Measurements from ENCODE around the gene ADSS1. TPM values are rescaled to one million over a fixed set of nuclear protein-coding genes. Genes with fewer than 3 reads are reported as not detected.

ADSS1 gene
- total and polyA plus RNA-seq, 2 donors, result 5.4 to 8.4 TPM

DNA sequence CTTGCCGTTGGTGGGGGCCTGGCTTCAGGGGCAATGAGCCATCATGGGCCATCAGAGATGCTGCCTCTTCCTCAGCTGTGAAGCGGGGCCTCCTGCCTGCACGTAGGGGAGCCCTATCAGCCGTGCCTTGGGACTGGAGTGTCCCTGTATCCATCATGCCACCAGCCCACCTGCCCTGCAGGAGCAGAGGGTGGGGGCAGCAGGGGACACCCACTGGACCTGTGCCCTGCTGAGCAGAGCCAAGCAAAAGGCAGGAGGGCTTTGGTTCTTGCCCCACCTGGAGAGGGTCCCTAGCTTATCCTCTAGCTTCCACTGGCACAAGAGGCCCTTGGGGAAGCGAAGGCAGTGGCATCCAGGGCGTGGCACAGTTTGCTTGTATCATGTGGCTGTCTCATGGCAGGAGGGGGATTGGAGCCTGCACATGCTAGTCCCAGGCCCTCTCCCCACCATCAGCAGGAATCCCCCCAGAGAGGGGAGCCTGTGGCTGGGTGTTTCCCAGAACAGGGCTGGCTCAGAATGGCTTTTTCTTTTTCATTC lies 10.1 kb downstream of the ADSS1 start:
- H3K4me1 ChIP-seq (ENCODE audit: insufficient read depth), result peaks cover 6% of the 10 kb centered on the region
- no peak overlapping the region for H3K27ac ChIP-seq (ENCODE audit: low read depth)
- WGBS, result 88% methylated on average over 6 of the region's 6 CpGs

DNA sequence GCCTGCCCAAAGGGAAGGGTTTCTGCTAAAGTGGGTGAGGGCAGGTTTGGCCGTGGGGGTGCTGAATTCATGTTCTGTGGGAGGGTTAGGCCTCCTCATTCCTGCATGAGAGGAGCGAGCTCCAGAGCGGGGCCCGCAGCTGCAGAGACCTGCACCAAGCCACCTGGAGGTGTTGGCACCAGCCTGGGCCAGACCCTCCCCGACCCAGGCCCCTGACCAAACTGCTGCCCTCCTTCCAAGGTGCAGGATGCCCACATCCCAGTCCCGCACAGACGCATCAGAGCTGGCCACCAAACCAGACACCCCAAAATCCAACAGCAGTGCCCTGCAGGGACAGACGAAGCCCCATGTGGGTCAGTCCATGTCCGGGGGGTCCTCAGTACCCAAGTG lies 10.6 kb downstream of the ADSS1 start:
- no peak overlapping the region for H3K27ac ChIP-seq (ENCODE audit: low read depth)
- 95% methylated on average over 9 of the region's 9 CpGs for WGBS
- peaks cover 6% of the 10 kb centered on the region for H3K4me1 ChIP-seq (ENCODE audit: insufficient read depth)
- H3K4me3 ChIP-seq (ENCODE audit: low read depth, low read length), result no peak overlapping the region
- H3K36me3 ChIP-seq (ENCODE audit: insufficient read depth), result no peaks in the 10 kb centered on the region
- DNase-seq (ENCODE audit: extremely low spot score), result no peak

More for the DNA sequence above, 10.1 kb downstream of the ADSS1 start:
- Histone ChIP-seq H3K4me3 (ENCODE audit: low read depth, low read length) (no peak overlapping the region), H3K36me3 (ENCODE audit: insufficient read depth) (no peaks in the 10 kb centered on the region)
- DNase-seq (ENCODE audit: extremely low spot score), result no peak

DNA sequence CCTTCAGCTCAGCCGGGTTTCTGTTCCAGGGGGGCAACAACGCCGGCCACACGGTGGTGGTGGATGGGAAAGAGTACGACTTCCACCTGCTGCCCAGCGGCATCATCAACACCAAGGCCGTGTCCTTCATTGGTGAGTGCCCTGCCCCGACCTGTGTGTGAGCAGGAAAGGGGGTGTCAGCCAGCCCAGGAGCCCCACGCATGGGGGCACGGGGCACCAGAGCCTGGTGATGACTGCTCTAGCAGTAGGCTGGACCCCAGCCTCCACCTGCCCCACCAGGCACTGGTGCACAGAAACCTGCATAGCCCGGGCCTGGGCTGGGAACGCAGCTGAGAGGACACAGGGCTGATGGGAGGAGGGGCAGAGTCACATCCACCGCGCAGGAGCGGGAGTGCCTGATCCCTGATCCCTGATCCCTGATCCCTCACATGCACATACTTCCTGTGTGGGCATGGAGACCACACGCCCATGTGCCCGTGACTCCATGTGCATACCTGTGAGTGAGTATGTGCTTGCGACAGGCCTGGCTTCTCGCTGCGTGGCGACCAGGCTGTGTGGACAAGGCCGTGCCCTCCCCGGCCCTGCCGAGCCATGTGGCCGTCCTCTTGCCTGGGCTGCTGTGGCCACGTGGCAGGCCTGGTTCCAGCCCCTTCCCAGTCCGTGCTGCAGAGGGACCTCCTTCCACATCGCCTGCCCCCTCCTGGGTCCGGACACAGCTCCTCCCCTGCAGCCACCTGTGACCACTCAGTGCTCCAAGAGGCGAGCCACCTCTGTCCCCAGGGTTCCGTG lies 11.2 kb downstream of the ADSS1 start:
- Histone ChIP-seq H3K27ac (ENCODE audit: low read depth) (peak overlapping the region; percentile 87), H3K36me3 (ENCODE audit: insufficient read depth) (no peaks in the 10 kb centered on the region), H3K4me3 (ENCODE audit: low read depth, low read length) (no peak overlapping the region), H3K4me1 (ENCODE audit: insufficient read depth) (peaks cover 6% of the 10 kb centered on the region)
- DNase-seq (ENCODE audit: extremely low spot score), result no peak
- 82% methylated on average over 31 of the region's 31 CpGs for WGBS

GRCh38 chr14:104735830-104736642 lies 12.0 kb downstream of the ADSS1 start:
- Histone ChIP-seq H3K27ac (ENCODE audit: low read depth) (peak overlapping the region; percentile 87), H3K4me1 (ENCODE audit: insufficient read depth) (peaks cover 6% of the 10 kb centered on the region), H3K36me3 (ENCODE audit: insufficient read depth) (no peaks in the 10 kb centered on the region), H3K4me3 (ENCODE audit: low read depth, low read length) (no peak overlapping the region)
- no peak for DNase-seq (ENCODE audit: extremely low spot score)
- WGBS, result 42% methylated on average over 26 of the region's 26 CpGs

DNA sequence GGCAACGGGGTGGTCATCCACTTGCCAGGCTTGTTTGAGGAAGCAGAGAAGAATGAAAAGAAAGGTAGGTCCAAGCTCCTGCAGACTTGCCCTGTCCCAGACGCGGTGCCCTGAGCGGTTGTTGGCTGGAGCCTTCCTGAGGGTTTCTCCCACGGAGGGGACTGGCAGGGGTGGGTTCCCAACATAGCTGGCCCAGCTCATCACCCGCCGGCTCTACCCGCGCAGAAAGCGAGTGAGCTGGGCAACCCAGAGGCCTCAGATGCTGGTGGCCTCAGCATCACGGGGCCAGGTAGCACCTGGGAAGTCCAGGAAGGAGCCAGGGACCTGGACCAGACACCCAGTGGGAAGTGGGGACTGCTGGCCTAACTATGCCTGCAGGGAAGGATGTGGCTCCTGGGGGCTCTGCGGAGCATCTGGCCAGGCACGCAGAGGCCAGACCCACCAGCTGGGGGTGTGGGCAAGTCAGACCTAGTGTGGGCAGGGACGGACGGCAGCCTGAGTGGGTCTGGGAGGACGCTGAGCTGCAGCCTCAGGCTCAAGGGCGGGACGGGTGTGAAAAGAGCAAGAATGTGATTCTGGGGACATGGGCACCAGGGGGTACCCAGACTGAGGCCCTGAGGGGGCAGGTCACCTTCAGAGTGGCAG lies 14.5 kb downstream of the ADSS1 start:
- DNase-seq (ENCODE audit: extremely low spot score), result no peak
- H3K27ac ChIP-seq (ENCODE audit: low read depth), result no peak overlapping the region
- no peak overlapping the region for H3K4me3 ChIP-seq (ENCODE audit: low read depth, low read length)
- WGBS, result 95% methylated on average over 18 of the region's 18 CpGs
- no peaks in the 10 kb centered on the region for H3K36me3 ChIP-seq (ENCODE audit: insufficient read depth)
- peaks cover 6% of the 10 kb centered on the region for H3K4me1 ChIP-seq (ENCODE audit: insufficient read depth)

GRCh38 chr14:104739026-104739425 lies 15.0 kb downstream of the ADSS1 start:
- no peaks in the 10 kb centered on the region for H3K36me3 ChIP-seq (ENCODE audit: insufficient read depth)
- no peak overlapping the region for H3K4me3 ChIP-seq (ENCODE audit: low read depth, low read length)
- peaks cover 6% of the 10 kb centered on the region for H3K4me1 ChIP-seq (ENCODE audit: insufficient read depth)
- 95% methylated on average over 17 of the region's 17 CpGs for WGBS
- DNase-seq (ENCODE audit: extremely low spot score), result no peak
- no peak overlapping the region for H3K27ac ChIP-seq (ENCODE audit: low read depth)

- WGBS, result 89% methylated on average over 29 of the region's 29 CpGs
- no peaks in the 10 kb centered on the region for H3K36me3 ChIP-seq (ENCODE audit: insufficient read depth)
- no peak for DNase-seq (ENCODE audit: extremely low spot score)
- no peak overlapping the region for H3K4me3 ChIP-seq (ENCODE audit: low read depth, low read length)
- H3K4me1 ChIP-seq (ENCODE audit: insufficient read depth), result peaks cover 6% of the 10 kb centered on the region
- no peak overlapping the region for H3K27ac ChIP-seq (ENCODE audit: low read depth)
Observed at GRCh38 chr14:104739546-104740516, 15.8 kb downstream of the ADSS1 start.

- Histone ChIP-seq H3K27ac (ENCODE audit: low read depth) (no peak overlapping the region), H3K36me3 (ENCODE audit: insufficient read depth) (no peaks in the 10 kb centered on the region), H3K4me3 (ENCODE audit: low read depth, low read length) (no peak overlapping the region), H3K4me1 (ENCODE audit: insufficient read depth) (peaks cover 6% of the 10 kb centered on the region)
- DNase-seq (ENCODE audit: extremely low spot score), result no peak
- WGBS, result 91% methylated on average over 29 of the region's 29 CpGs
Observed at GRCh38 chr14:104741108-104741802, 17.2 kb downstream of the ADSS1 start.

DNA sequence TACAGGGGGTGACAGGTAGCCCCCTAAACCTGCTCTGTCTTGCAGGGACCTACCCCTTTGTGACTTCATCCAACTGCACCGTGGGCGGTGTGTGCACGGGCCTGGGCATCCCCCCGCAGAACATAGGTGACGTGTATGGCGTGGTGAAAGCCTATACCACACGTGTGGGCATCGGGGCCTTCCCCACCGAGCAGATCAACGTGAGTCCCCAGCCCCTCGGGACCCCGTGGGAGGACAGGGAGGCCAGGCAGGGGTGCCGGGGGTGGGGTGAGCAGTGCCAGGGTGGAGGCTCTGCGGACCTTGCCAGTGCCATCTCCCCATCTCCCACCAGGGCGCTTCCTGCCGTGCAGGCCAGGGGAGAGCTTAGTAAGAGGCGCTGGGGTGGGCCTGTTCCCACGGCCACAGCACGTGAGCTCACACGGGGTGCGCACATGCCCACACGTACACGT lies 17.8 kb downstream of the ADSS1 start:
- Histone ChIP-seq H3K36me3 (ENCODE audit: insufficient read depth) (no peaks in the 10 kb centered on the region), H3K4me1 (ENCODE audit: insufficient read depth) (peaks cover 6% of the 10 kb centered on the region), H3K4me3 (ENCODE audit: low read depth, low read length) (no peak overlapping the region), H3K27ac (ENCODE audit: low read depth) (no peak overlapping the region)
- DNase-seq (ENCODE audit: extremely low spot score), result no peak
- WGBS, result 92% methylated on average over 23 of the region's 23 CpGs

DNA sequence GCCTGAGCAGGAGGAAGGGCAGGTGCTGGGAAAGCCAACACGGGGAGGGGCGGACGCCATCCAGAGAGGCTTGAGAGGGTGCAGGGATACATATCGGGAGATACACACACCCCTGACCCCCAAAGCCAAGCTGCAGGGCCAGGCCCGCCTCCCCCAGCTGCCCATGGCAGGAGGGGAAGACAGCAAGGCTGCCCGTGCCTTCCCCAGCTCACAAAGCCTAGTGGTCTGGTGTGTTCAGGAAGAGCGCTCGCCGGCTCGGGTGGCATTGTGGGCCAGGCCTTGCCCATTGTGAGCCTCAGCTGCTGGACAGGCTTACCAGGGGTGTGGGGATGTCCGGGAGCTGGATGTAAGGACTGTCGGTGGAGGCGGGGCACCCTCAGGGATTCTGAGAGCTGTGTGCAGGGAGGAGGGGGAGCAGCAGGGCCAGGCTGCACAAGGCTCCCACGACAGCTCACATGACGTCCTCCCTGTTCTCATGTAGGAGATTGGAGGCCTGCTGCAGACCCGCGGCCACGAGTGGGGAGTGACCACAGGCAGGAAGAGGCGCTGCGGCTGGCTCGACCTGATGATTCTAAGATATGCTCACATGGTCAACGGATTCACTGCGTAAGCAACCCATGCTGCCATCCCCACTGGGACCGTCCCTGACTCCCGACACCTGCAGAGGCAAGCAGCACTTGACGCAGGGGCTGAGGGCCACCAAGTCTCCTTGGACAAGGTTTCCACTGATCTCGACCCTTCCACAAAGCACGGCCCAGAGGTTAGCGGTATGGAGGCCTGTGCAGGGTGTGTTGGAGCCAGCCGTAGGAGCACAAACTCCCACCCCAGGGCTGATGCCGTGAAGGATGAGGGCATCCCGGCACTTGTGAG lies 18.8 kb downstream of the ADSS1 start:
- DNase-seq (ENCODE audit: extremely low spot score), result no peak
- peaks cover 6% of the 10 kb centered on the region for H3K4me1 ChIP-seq (ENCODE audit: insufficient read depth)
- no peaks in the 10 kb centered on the region for H3K36me3 ChIP-seq (ENCODE audit: insufficient read depth)
- H3K4me3 ChIP-seq (ENCODE audit: low read depth, low read length), result no peak overlapping the region
- H3K27ac ChIP-seq (ENCODE audit: low read depth), result no peak overlapping the region
- 92% methylated on average over 32 of the region's 32 CpGs for WGBS

- no peak for DNase-seq (ENCODE audit: extremely low spot score)
- H3K4me3 ChIP-seq (ENCODE audit: low read depth, low read length), result no peak overlapping the region
- 87% methylated on average over 28 of the region's 28 CpGs for WGBS
- H3K4me1 ChIP-seq (ENCODE audit: insufficient read depth), result peaks cover 6% of the 10 kb centered on the region
- no peak overlapping the region for H3K27ac ChIP-seq (ENCODE audit: low read depth)
- no peaks in the 10 kb centered on the region for H3K36me3 ChIP-seq (ENCODE audit: insufficient read depth)
Observed at GRCh38 chr14:104743461-104744380, 19.7 kb downstream of the ADSS1 start.

Data from urinary bladder (tissue), 4 donors.